Activated T-cell treated with anti-CD3 and anti-CD28 coated beads, Interleukin-2, amount 50 U/mL, for 72 hours (primary cell): ENCODE measurements around the gene MSH4. TPM values are rescaled to one million over a fixed set of nuclear protein-coding genes. Genes with fewer than 3 reads are reported as not detected.
"Not testable (repeated sequence)": the region's sequence is repeated elsewhere in the genome, so short reads cannot be mapped to it uniquely, and the experiment has no call there.

Experiments used
- ATAC-seq, 2 donors: fragments of 150-1000 bp; cut with Tn5 transposase; replicated peaks in 1 of 2; 2 replicates each; pipeline ENCODE4 v1.10.0; 2021; ENCODE audit warnings: moderate library complexity in 2 of 2, mild to moderate bottlenecking in 1 of 2
- DNase-seq, 2 donors: peaks; one replicate each; pipeline ENCODE4 v3.0.0; 2021 to 2022; ENCODE audit warnings: mixed read lengths in 1 of 2
- H3K27ac Mint-ChIP-seq: one replicate; pipeline ENCODE4 v1.8.0; 2022; ENCODE audit warnings: mild to moderate bottlenecking, moderate library complexity, mixed read lengths
- H3K27me3 Mint-ChIP-seq: one replicate; pipeline ENCODE4 v1.8.0; 2022; ENCODE audit warnings: low read depth, mixed read lengths
- H3K36me3 Mint-ChIP-seq, 2 donors: one replicate each; pipeline ENCODE4 v1.8.0; 2022; ENCODE audit warnings: mixed read lengths in 2 of 2, mild to moderate bottlenecking in 1 of 2; ENCODE audit not compliant: insufficient read depth in 2 of 2
- H3K4me1 Mint-ChIP-seq: one replicate; pipeline ENCODE4 v1.8.0; 2022; ENCODE audit warnings: low read depth, mixed read lengths
- H3K4me3 Mint-ChIP-seq, 2 donors: one replicate each; pipeline ENCODE4 v1.8.0; 2022; ENCODE audit warnings: mild to moderate bottlenecking in 2 of 2, mixed read lengths in 2 of 2, moderate library complexity in 2 of 2
- H3K9me3 Mint-ChIP-seq, 2 donors: one replicate each; pipeline ENCODE4 v1.8.0; 2022; ENCODE audit warnings: mixed read lengths in 2 of 2
- total RNA-seq, 2 donors: library from RNA; stranded (reverse); gene quantifications; one replicate each; pipeline ENCODE4 v1.2.3, GENCODE V29; 2022

Gene MSH4
- total RNA-seq, 2 donors from 2014 or later, result 0.65 to 0.99 TPM

DNA sequence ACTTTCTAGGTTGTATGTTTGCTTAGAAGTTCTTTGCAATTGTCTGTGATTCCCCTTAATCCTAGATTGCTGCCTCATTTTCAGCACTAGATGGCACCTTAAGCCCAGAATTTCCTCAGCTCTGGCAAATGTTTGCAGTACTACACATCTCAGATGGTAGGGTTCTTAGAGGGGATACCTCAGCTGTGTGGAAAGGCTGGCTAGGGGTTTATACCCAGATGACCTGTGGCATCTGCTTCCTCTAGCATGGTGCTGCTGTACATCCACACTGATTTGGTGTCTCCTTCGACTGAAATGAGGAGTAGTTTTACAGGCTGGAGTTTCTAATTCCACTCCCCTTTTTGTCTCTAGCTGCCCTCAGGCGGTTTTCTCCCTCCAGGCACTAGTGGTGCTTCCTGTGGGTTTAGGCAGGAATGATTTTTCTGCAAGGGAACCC is 112.1 kb downstream of the MSH4 start:
- no peak overlapping the region for H3K27ac Mint-ChIP-seq
- peaks cover 7% of the 10 kb centered on the region in 2 donors for H3K36me3 Mint-ChIP-seq
- no peak overlapping the region for H3K4me3 Mint-ChIP-seq
- ATAC-seq, result no peak
- no peaks in the 10 kb centered on the region for H3K27me3 Mint-ChIP-seq
- H3K4me1 Mint-ChIP-seq, result no peaks in the 10 kb centered on the region
- H3K9me3 Mint-ChIP-seq, result peaks cover 8 to 11% of the 10 kb centered on the region in 2 donors
- no peak for DNase-seq

- Mint-ChIP-seq H3K36me3 (no peaks in the 10 kb centered on the region), H3K27ac (no peak overlapping the region), H3K4me3 (no peak overlapping the region), H3K9me3 (no peaks in the 10 kb centered on the region), H3K27me3 (peaks cover 13% of the 10 kb centered on the region), H3K4me1 (no peaks in the 10 kb centered on the region)
- ATAC-seq (peak in 1 of 2 donors; percentile 49), DNase-seq (no peak)
Observed at GRCh38 chr1:75916834-75917233, 120.2 kb downstream of the MSH4 start.

GRCh38 chr1:75922698-75923097 is 126.0 kb downstream of the MSH4 start:
- Mint-ChIP-seq H3K9me3 (no peaks in the 10 kb centered on the region), H3K36me3 (no peaks in the 10 kb centered on the region), H3K27ac (no peak overlapping the region), H3K27me3 (peaks cover 4% of the 10 kb centered on the region), H3K4me1 (no peaks in the 10 kb centered on the region), H3K4me3 (no peak overlapping the region)
- DNase-seq (no peak), ATAC-seq (no peak)

DNA sequence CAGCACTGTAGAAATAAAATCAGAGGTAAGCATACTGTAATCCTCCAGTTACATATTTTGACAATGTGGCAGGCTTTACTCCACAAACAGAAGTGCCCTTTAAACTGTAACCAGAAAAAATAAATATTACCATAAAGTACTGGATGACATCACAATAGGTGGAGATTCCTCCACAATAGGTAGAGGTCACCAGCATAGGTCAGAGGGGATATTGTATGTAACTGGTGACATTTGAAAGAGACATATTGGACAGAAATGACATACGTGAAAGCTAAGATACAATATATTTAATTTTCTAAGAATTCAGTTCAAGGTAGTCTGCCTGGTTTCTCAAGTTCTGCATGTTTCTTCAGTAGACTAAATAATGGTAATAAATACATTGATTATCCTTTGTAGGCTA is 135.6 kb downstream of the MSH4 start, which contains the start of gene ASB17:
Gene ASB17 (minus strand): TSS at position 101 of the 400 bp plus-strand sequence. CDS start 113 bp downstream, outside the sequence.
- DNase-seq (no peak), ATAC-seq (no peak)
- Mint-ChIP-seq H3K27ac (no peak within 1 kb of the TSS), H3K4me3 (no peak within 1 kb of the TSS), H3K9me3 (no peaks in the 10 kb centered on the region), H3K27me3 (peaks cover 16% of the 10 kb centered on the region), H3K4me1 (no peaks in the 10 kb centered on the region), H3K36me3 (peaks cover 0 to 1% of the 10 kb centered on the region in 2 donors)

- ATAC-seq (no peak), DNase-seq (no peak)
- Mint-ChIP-seq H3K4me3 (no peak overlapping the region), H3K27ac (no peak overlapping the region), H3K36me3 (no peaks in the 10 kb centered on the region), H3K4me1 (no peaks in the 10 kb centered on the region), H3K9me3 (peaks cover 0 to 2% of the 10 kb centered on the region in 2 donors), H3K27me3 (no peaks in the 10 kb centered on the region)
Observed at GRCh38 chr1:75937034-75937433, 140.4 kb downstream of the MSH4 start.

DNA sequence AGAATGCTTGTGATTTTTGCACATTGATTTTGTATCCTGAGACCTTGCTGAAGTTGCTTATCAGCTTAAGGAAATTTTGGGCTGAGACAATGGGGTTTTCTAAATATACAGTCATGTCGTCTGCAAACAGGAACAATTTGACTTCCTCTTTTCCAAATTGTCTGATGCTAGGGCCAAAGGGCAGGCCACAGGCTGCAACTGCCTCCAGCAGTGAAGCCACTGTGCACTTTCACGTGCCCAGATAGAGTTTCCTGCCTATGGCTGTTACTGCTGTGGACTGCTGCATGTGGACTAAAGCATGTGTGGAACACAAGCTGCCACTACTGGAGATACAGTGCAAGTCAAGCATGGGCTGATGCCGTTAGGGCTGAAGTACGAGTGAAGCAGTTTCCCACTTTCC is 146.4 kb downstream of the MSH4 start:
- not testable (repeated sequence) for H3K27ac Mint-ChIP-seq, H3K9me3 Mint-ChIP-seq, H3K4me1 Mint-ChIP-seq, H3K4me3 Mint-ChIP-seq, H3K27me3 Mint-ChIP-seq, DNase-seq, ATAC-seq, H3K36me3 Mint-ChIP-seq

- Mint-ChIP-seq H3K9me3 (peaks cover 0 to 3% of the 10 kb centered on the region in 2 donors), H3K27ac (no peak overlapping the region), H3K36me3 (no peaks in the 10 kb centered on the region), H3K4me3 (no peak overlapping the region), H3K4me1 (no peaks in the 10 kb centered on the region), H3K27me3 (no peaks in the 10 kb centered on the region)
- DNase-seq (no peak), ATAC-seq (no peak)
Observed at GRCh38 chr1:75950176-75950575, 153.5 kb downstream of the MSH4 start.

DNA sequence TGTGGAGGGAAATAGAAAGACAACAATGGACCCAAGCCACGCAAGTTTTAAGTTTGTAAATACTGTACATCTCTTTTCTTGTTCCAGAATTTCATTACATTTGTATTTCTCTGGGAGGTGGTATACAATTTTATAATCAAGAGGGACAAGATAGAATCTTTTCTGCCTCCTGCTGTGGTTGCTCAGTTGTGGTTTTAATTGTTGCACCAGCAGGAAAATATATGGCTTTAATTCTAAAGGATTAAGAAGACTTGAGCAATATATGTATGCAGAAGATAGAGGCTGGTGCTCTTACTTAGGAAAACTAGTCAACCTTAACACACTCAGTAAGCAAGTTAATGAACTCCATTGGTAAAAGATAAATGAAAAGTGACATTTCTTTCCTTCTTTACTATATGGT is 155.3 kb downstream of the MSH4 start:
- H3K9me3 Mint-ChIP-seq, result no peaks in the 10 kb centered on the region
- no peaks in the 10 kb centered on the region for H3K4me1 Mint-ChIP-seq
- DNase-seq, result no peak
- H3K4me3 Mint-ChIP-seq, result no peak overlapping the region
- H3K27ac Mint-ChIP-seq, result no peak overlapping the region
- no peak for ATAC-seq
- H3K27me3 Mint-ChIP-seq, result no peaks in the 10 kb centered on the region
- no peaks in the 10 kb centered on the region for H3K36me3 Mint-ChIP-seq

GRCh38 chr1:75953461-75953860 is 156.8 kb downstream of the MSH4 start:
- Mint-ChIP-seq H3K4me1 (no peaks in the 10 kb centered on the region), H3K4me3 (no peak overlapping the region), H3K36me3 (no peaks in the 10 kb centered on the region), H3K27ac (no peak overlapping the region), H3K9me3 (no peaks in the 10 kb centered on the region), H3K27me3 (no peaks in the 10 kb centered on the region)
- ATAC-seq (no peak), DNase-seq (no peak)

DNA sequence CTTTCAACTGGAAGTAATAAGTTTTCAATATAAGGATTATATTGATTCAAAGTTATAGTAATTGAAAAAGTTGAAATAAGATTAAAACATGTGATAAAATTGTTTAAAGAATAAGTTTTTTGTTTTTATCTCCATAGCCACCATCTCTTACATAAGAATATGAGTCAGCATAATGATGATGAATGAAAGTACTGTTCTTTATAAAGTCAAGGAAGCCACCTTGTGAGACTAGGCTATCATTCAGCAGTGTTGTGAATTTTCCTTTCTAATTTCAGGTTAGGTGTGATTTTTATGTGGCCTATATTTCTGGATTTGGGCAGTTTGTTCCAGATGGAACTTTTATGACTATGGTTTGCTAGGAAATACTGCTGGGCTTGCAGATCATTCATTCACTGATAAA is 157.9 kb downstream of the MSH4 start:
- H3K9me3 Mint-ChIP-seq, result no peaks in the 10 kb centered on the region
- DNase-seq (no peak), ATAC-seq (no peak)
- H3K36me3 Mint-ChIP-seq, result no peaks in the 10 kb centered on the region
- no peak overlapping the region for H3K4me3 Mint-ChIP-seq
- no peak overlapping the region for H3K27ac Mint-ChIP-seq
- no peaks in the 10 kb centered on the region for H3K27me3 Mint-ChIP-seq
- no peaks in the 10 kb centered on the region for H3K4me1 Mint-ChIP-seq

Other genes with a start within 250 kb of the MSH4 start
- under 1 TPM in 1 of 2 donors, not detected in 1; 0.70 TPM for gene SLC44A5, start 185.8 kb upstream of the MSH4 start, total RNA-seq
- 10 to 100 TPM; 43.1 to 48.9 TPM for gene ACADM, start 72.2 kb upstream of the MSH4 start, total RNA-seq
- gene RABGGTB, start 10.6 kb upstream of the MSH4 start, total RNA-seq, result 100 to 1,000 TPM; 133 to 156 TPM
- not detected for gene ASB17, start 135.5 kb downstream of the MSH4 start, total RNA-seq